Astrocyte (in vitro differentiated cells and primary cell): ENCODE data around the gene LRCH2. TPM values are rescaled to one million over a fixed set of nuclear protein-coding genes. Genes with fewer than 3 reads are reported as not detected.

Experiments
- DNase-seq: peaks from one replicate; pipeline ENCODE4 v3.0.0-alpha.2; 2010; ENCODE audit warnings: low read depth
- FAIRE-seq: peaks from 2 replicates; lab custom pipeline; 2011; peaks lifted over from hg19 to GRCh38; lab: Jason Lieb, UNC
- H2AFZ ChIP-seq: 2 replicates; pipeline ENCODE4 v1.6.0; 2012; ENCODE audit warnings: low read depth, low read length, inconsistent platforms
- H3K27ac ChIP-seq: 2 replicates; pipeline ENCODE4 v1.5.1; 2011; ENCODE audit warnings: low read depth, low read length, inconsistent platforms
- H3K27me3 ChIP-seq: 2 replicates; pipeline ENCODE4 v1.6.0; 2011; ENCODE audit warnings: low read length, inconsistent platforms; ENCODE audit not compliant: insufficient read depth
- H3K36me3 ChIP-seq: 2 replicates; pipeline ENCODE4 v1.5.1; 2011; ENCODE audit warnings: low read length, inconsistent platforms; ENCODE audit not compliant: insufficient read depth
- H3K4me1 ChIP-seq: 2 replicates; pipeline ENCODE4 v1.5.1; 2011; ENCODE audit warnings: low read length, inconsistent platforms; ENCODE audit not compliant: insufficient read depth
- H3K4me2 ChIP-seq: 2 replicates; pipeline ENCODE4 v1.6.0; 2012; ENCODE audit warnings: low read length, inconsistent platforms
- H3K4me3 ChIP-seq: 2 replicates; pipeline ENCODE4 v1.5.1; 2011; ENCODE audit warnings: low read depth, mild to moderate bottlenecking, low read length, inconsistent platforms; ENCODE audit not compliant: insufficient read depth
- H3K79me2 ChIP-seq: 2 replicates; pipeline ENCODE4 v1.6.0; 2012; ENCODE audit warnings: mild to moderate bottlenecking, low read length, inconsistent platforms; ENCODE audit not compliant: insufficient read depth
- H3K9ac ChIP-seq: 2 replicates; pipeline ENCODE4 v1.6.0; 2012; ENCODE audit warnings: mild to moderate bottlenecking, low read length, inconsistent platforms
- H3K9me3 ChIP-seq: 2 replicates; pipeline ENCODE4 v1.5.1; 2012; ENCODE audit warnings: low read depth, mild to moderate bottlenecking, low read length, inconsistent platforms; ENCODE audit not compliant: insufficient read depth
- H4K20me1 ChIP-seq: 2 replicates; pipeline ENCODE4 v1.6.0; 2012; ENCODE audit warnings: low read length, inconsistent platforms; ENCODE audit not compliant: insufficient read depth
- H3K27ac Mint-ChIP-seq: one replicate; pipeline ENCODE4 v1.8.0; 2021; ENCODE audit warnings: mild to moderate bottlenecking, mixed read lengths; ENCODE audit not compliant: unreplicated experiment
- H3K27me3 Mint-ChIP-seq: one replicate; pipeline ENCODE4 v1.8.0; 2021; ENCODE audit warnings: low read depth, mixed read lengths; ENCODE audit not compliant: unreplicated experiment
- H3K36me3 Mint-ChIP-seq: one replicate; pipeline ENCODE4 v1.8.0; 2021; ENCODE audit warnings: low read depth, mixed read lengths; ENCODE audit not compliant: unreplicated experiment
- H3K4me1 Mint-ChIP-seq: one replicate; pipeline ENCODE4 v1.8.0; 2021; ENCODE audit warnings: low read depth, mixed read lengths; ENCODE audit not compliant: unreplicated experiment
- H3K4me3 Mint-ChIP-seq: one replicate; pipeline ENCODE4 v1.8.0; 2021; ENCODE audit warnings: mild to moderate bottlenecking, moderate library complexity, mixed read lengths; ENCODE audit not compliant: unreplicated experiment
- H3K9me3 Mint-ChIP-seq: one replicate; pipeline ENCODE4 v1.8.0; 2021; ENCODE audit warnings: mild to moderate bottlenecking, mixed read lengths; ENCODE audit not compliant: unreplicated experiment
- EZH2 ChIP-seq: IDR thresholded peaks from 2 replicates; pipeline ENCODE4 v1.6.1; 2012; ENCODE audit warnings: mild to moderate bottlenecking, low read length, inconsistent platforms; ENCODE audit not compliant: insufficient read depth
- total RNA-seq: library from RNA; stranded (reverse); gene quantifications from 2 replicates; pipeline ENCODE4 v1.2.1, GENCODE V29; 2021
- TF ChIP-seq, protein P1 (sequence below): IDR thresholded peaks from 2 replicates; pipeline ENCODE4 v1.5.1; 2011; ENCODE audit warnings: low read depth, mild to moderate bottlenecking, inconsistent platforms, low read length, moderate library complexity; ENCODE audit not compliant: insufficient read depth

LRCH2 gene
- total RNA-seq, 1 donor from 2014 or later, result 5.8 TPM

DNA sequence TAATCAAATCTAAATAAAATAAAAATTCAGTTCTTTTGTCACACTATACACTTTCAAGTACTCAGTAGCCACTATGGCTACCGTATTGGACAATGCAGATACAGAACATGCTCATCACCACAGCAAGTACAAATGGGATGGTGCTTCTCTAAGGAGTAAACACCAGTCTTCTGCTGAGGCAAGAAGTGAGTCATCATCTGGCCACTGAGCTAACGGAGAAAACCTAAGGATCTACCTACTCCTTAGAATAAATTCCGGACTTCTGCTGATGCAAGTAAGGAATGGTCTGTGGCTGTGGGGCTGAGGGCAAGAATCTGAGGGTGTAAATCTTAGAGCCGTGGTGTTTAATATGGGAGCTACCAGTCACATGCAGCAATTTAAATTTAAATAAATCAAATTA lies 56.0 kb downstream of the LRCH2 start:
- FAIRE-seq (no peak), DNase-seq (peak; percentile 6)
- no peaks in the 10 kb centered on the region for H3K27me3 ChIP-seq
- Mint-ChIP-seq H3K9me3 (no peaks in the 10 kb centered on the region), H3K36me3 (peaks cover 6% of the 10 kb centered on the region), H3K4me1 (no peaks in the 10 kb centered on the region), H3K4me3 (no peak overlapping the region), H3K27me3 (no peaks in the 10 kb centered on the region), H3K27ac (no peak overlapping the region)
- H3K4me2 ChIP-seq, result no peak overlapping the region
- no peaks in the 10 kb centered on the region for H3K4me1 ChIP-seq
- no peak overlapping the region for H3K27ac ChIP-seq
- no peak overlapping the region for H3K4me3 ChIP-seq
- TF ChIP-seq, protein P1, sequence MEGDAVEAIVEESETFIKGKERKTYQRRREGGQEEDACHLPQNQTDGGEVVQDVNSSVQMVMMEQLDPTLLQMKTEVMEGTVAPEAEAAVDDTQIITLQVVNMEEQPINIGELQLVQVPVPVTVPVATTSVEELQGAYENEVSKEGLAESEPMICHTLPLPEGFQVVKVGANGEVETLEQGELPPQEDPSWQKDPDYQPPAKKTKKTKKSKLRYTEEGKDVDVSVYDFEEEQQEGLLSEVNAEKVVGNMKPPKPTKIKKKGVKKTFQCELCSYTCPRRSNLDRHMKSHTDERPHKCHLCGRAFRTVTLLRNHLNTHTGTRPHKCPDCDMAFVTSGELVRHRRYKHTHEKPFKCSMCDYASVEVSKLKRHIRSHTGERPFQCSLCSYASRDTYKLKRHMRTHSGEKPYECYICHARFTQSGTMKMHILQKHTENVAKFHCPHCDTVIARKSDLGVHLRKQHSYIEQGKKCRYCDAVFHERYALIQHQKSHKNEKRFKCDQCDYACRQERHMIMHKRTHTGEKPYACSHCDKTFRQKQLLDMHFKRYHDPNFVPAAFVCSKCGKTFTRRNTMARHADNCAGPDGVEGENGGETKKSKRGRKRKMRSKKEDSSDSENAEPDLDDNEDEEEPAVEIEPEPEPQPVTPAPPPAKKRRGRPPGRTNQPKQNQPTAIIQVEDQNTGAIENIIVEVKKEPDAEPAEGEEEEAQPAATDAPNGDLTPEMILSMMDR, result no peak
- no peak for TF ChIP-seq EZH2
- H3K36me3 ChIP-seq, result no peaks in the 10 kb centered on the region
- H3K9me3 ChIP-seq, result no peaks in the 10 kb centered on the region
- H2AFZ ChIP-seq, result no peak overlapping the region
- H3K79me2 ChIP-seq, result no peaks in the 10 kb centered on the region
- H4K20me1 ChIP-seq, result no peaks in the 10 kb centered on the region
- H3K9ac ChIP-seq, result no peak overlapping the region

DNA sequence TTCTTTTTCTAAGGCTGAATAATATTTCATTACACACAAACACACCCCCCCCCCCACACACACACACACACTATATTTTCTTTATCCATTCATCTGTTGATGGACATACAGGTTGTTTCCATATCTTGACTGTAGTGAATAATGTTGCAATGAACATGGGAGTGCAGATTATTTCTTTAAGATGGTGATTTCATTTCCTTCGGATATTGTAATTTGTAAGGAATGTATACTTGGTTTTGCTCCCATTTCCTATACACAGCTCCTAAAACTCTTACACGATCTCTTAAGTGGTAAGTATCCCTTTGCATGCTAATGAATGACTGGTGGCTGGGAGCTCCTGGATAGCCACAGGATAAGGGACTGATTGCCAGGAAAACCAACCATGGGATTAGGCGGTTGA lies 59.3 kb downstream of the LRCH2 start:
- TF ChIP-seq, protein P1, result no peak
- no peak for TF ChIP-seq EZH2
- Mint-ChIP-seq H3K36me3 (peaks cover 6% of the 10 kb centered on the region), H3K4me3 (no peak overlapping the region), H3K4me1 (no peaks in the 10 kb centered on the region), H3K27ac (no peak overlapping the region), H3K9me3 (no peaks in the 10 kb centered on the region), H3K27me3 (no peaks in the 10 kb centered on the region)
- H3K4me1 ChIP-seq, result no peaks in the 10 kb centered on the region
- no peaks in the 10 kb centered on the region for H3K79me2 ChIP-seq
- no peak overlapping the region for H3K9ac ChIP-seq
- H3K36me3 ChIP-seq, result no peaks in the 10 kb centered on the region
- H3K27me3 ChIP-seq, result no peaks in the 10 kb centered on the region
- H4K20me1 ChIP-seq, result no peaks in the 10 kb centered on the region
- peak; percentile 6 for DNase-seq
- peak; percentile 86 for FAIRE-seq
- no peak overlapping the region for H3K4me3 ChIP-seq
- H3K9me3 ChIP-seq, result no peaks in the 10 kb centered on the region
- H2AFZ ChIP-seq, result no peak overlapping the region
- no peak overlapping the region for H3K4me2 ChIP-seq
- no peak overlapping the region for H3K27ac ChIP-seq

DNA sequence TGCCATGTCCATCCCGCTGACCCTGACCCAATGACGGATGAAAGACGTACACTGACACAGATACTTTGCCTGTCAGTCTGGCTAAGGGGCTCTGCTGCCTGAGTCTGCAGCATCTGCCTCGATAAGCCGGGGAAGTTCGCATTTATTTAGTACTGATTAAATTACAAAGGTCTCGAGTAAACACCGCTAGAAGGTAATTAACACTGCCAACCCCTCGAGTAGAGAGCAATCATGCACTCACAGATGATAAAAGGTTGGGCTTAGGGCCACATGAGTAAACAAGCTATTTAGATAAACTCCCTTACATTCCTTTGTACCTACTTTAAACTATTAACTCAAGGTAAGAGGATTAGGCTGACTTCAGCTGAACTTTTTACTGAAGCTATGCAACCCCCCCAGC lies 60.7 kb downstream of the LRCH2 start:
- Mint-ChIP-seq H3K4me3 (no peak overlapping the region), H3K27me3 (no peaks in the 10 kb centered on the region), H3K27ac (no peak overlapping the region)

More for the DNA sequence above, 60.7 kb downstream of the LRCH2 start:
- TF ChIP-seq EZH2, result no peak
- TF ChIP-seq, protein P1, result no peak
- Mint-ChIP-seq H3K36me3 (peaks cover 6% of the 10 kb centered on the region), H3K4me1 (no peaks in the 10 kb centered on the region), H3K9me3 (no peaks in the 10 kb centered on the region)
- H3K9me3 ChIP-seq, result no peaks in the 10 kb centered on the region
- FAIRE-seq (peak; percentile 76), DNase-seq (no peak)
- no peaks in the 10 kb centered on the region for H3K79me2 ChIP-seq
- no peaks in the 10 kb centered on the region for H3K4me1 ChIP-seq
- H3K4me3 ChIP-seq, result no peak overlapping the region
- H3K4me2 ChIP-seq, result no peak overlapping the region
- no peak overlapping the region for H3K27ac ChIP-seq
- H4K20me1 ChIP-seq, result no peaks in the 10 kb centered on the region
- H2AFZ ChIP-seq, result no peak overlapping the region
- H3K27me3 ChIP-seq, result no peaks in the 10 kb centered on the region
- no peak overlapping the region for H3K9ac ChIP-seq
- H3K36me3 ChIP-seq, result no peaks in the 10 kb centered on the region
